DOHH2 (cell line): ENCODE results near the gene NFKBIZ.

Experiments
- EZH2phosphoT487 ChIP-seq: fragments of 200-600 bp; sonication (generic); IDR thresholded peaks from 2 replicates; pipeline ENCODE4 v1.6.1; 2017; ENCODE audit warnings: borderline replicate concordance, mild to moderate bottlenecking, antibody characterized with exemption, low read length, moderate library complexity, mixed read lengths
- TF ChIP-seq, protein P1 (sequence below): fragments of 200-600 bp; sonication (generic); IDR thresholded peaks from one replicate; pipeline ENCODE4 v1.5.1; 2014; ENCODE audit warnings: antibody characterized with exemption, mild to moderate bottlenecking, low read depth, low read length; ENCODE audit not compliant: poor library complexity, severe bottlenecking

DNA sequence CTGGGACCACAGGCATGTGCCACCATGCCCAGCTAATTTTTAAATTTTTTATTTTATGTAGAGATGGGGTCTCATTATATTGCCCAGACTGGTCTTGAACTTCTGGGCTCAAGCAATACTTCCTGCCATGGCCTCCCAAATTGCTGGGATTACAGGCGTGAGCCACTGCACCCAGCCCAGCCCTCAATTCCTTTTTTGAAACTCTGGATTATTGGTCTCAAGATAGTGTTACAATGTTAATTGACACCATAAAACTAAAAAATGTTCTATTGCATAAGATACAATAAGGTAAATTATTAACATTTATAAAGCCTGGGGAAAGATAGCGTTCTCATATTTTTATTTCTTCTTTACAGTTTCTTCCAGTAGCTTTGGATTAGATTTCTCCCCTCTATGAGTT, 3.9 kb upstream of the NFKBIZ start:
- TF ChIP-seq, protein P1, sequence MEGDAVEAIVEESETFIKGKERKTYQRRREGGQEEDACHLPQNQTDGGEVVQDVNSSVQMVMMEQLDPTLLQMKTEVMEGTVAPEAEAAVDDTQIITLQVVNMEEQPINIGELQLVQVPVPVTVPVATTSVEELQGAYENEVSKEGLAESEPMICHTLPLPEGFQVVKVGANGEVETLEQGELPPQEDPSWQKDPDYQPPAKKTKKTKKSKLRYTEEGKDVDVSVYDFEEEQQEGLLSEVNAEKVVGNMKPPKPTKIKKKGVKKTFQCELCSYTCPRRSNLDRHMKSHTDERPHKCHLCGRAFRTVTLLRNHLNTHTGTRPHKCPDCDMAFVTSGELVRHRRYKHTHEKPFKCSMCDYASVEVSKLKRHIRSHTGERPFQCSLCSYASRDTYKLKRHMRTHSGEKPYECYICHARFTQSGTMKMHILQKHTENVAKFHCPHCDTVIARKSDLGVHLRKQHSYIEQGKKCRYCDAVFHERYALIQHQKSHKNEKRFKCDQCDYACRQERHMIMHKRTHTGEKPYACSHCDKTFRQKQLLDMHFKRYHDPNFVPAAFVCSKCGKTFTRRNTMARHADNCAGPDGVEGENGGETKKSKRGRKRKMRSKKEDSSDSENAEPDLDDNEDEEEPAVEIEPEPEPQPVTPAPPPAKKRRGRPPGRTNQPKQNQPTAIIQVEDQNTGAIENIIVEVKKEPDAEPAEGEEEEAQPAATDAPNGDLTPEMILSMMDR, result no peak
- no peak for TF ChIP-seq EZH2phosphoT487
